ENCODE measurements around the gene MAPK1. TPM values are rescaled to one million over a fixed set of nuclear protein-coding genes. Genes with fewer than 3 reads are reported as not detected.
"Not testable (repeated sequence)": the region's sequence is repeated elsewhere in the genome, so short reads cannot be mapped to it uniquely, and the experiment has no call there.

Gene MAPK1
- total RNA-seq, 1 donor from 2014 or later: 156 TPM

GRCh38 chr22:21745948-21746347 lies 121.5 kb downstream of the MAPK1 start:
- Mint-ChIP-seq H3K36me3 (ENCODE audit: low read depth) (no peaks in the 10 kb centered on the region), H3K9me3 (ENCODE audit: low read depth) (no peaks in the 10 kb centered on the region), H3K27ac (ENCODE audit: unreplicated experiment) (no peak overlapping the region), H3K4me1 (ENCODE audit: low read depth) (no peaks in the 10 kb centered on the region), H3K27me3 (ENCODE audit: low read depth) (no peaks in the 10 kb centered on the region), H3K4me3 (ENCODE audit: unreplicated experiment) (no peak overlapping the region)
- no peak for TF ChIP-seq CTCF (IDR thresholded peaks at IDR 0.05)
- no peak for DNase-seq (ENCODE audit: low spot score)

GRCh38 chr22:21744917-21745316 lies 122.5 kb downstream of the MAPK1 start:
- not testable (repeated sequence) for H3K27me3 Mint-ChIP-seq (ENCODE audit: low read depth); H3K4me3 Mint-ChIP-seq (ENCODE audit: unreplicated experiment); DNase-seq (ENCODE audit: low spot score); H3K4me1 Mint-ChIP-seq (ENCODE audit: low read depth); H3K9me3 Mint-ChIP-seq (ENCODE audit: low read depth); H3K36me3 Mint-ChIP-seq (ENCODE audit: low read depth); H3K27ac Mint-ChIP-seq (ENCODE audit: unreplicated experiment)

GRCh38 chr22:21741790-21742189 lies 125.7 kb downstream of the MAPK1 start:
- H3K4me3 Mint-ChIP-seq (ENCODE audit: unreplicated experiment): no peak overlapping the region
- no peaks in the 10 kb centered on the region for H3K36me3 Mint-ChIP-seq (ENCODE audit: low read depth)
- no peaks in the 10 kb centered on the region for H3K27me3 Mint-ChIP-seq (ENCODE audit: low read depth)
- no peak for DNase-seq (ENCODE audit: low spot score)
- H3K9me3 Mint-ChIP-seq (ENCODE audit: low read depth): no peaks in the 10 kb centered on the region
- H3K4me1 Mint-ChIP-seq (ENCODE audit: low read depth): no peaks in the 10 kb centered on the region
- no peak for TF ChIP-seq CTCF (IDR thresholded peaks at IDR 0.05)
- no peak overlapping the region for H3K27ac Mint-ChIP-seq (ENCODE audit: unreplicated experiment)

GRCh38 chr22:21741059-21741458 lies 126.4 kb downstream of the MAPK1 start:
- H3K9me3 Mint-ChIP-seq (ENCODE audit: low read depth): no peaks in the 10 kb centered on the region
- no peaks in the 10 kb centered on the region for H3K27me3 Mint-ChIP-seq (ENCODE audit: low read depth)
- no peaks in the 10 kb centered on the region for H3K4me1 Mint-ChIP-seq (ENCODE audit: low read depth)
- H3K27ac Mint-ChIP-seq (ENCODE audit: unreplicated experiment): no peak overlapping the region
- no peak for DNase-seq (ENCODE audit: low spot score)
- H3K36me3 Mint-ChIP-seq (ENCODE audit: low read depth): no peaks in the 10 kb centered on the region
- H3K4me3 Mint-ChIP-seq (ENCODE audit: unreplicated experiment): no peak overlapping the region
- no peak for TF ChIP-seq CTCF (IDR thresholded peaks at IDR 0.05)

GRCh38 chr22:21739828-21740377 lies 127.5 kb downstream of the MAPK1 start:
- no peaks in the 10 kb centered on the region for H3K36me3 Mint-ChIP-seq (ENCODE audit: low read depth)
- no peak overlapping the region for H3K4me3 Mint-ChIP-seq (ENCODE audit: unreplicated experiment)
- no peaks in the 10 kb centered on the region for H3K9me3 Mint-ChIP-seq (ENCODE audit: low read depth)
- no peak overlapping the region for H3K27ac Mint-ChIP-seq (ENCODE audit: unreplicated experiment)
- DNase-seq (ENCODE audit: low spot score): no peak
- no peaks in the 10 kb centered on the region for H3K27me3 Mint-ChIP-seq (ENCODE audit: low read depth)
- no peak for TF ChIP-seq CTCF (IDR thresholded peaks at IDR 0.05)
- H3K4me1 Mint-ChIP-seq (ENCODE audit: low read depth): peaks cover 3% of the 10 kb centered on the region

GRCh38 chr22:21738966-21739365 lies 128.5 kb downstream of the MAPK1 start:
- no peak overlapping the region for H3K27ac Mint-ChIP-seq (ENCODE audit: unreplicated experiment)
- H3K27me3 Mint-ChIP-seq (ENCODE audit: low read depth): no peaks in the 10 kb centered on the region
- H3K4me3 Mint-ChIP-seq (ENCODE audit: unreplicated experiment): no peak overlapping the region
- no peaks in the 10 kb centered on the region for H3K36me3 Mint-ChIP-seq (ENCODE audit: low read depth)
- H3K9me3 Mint-ChIP-seq (ENCODE audit: low read depth): no peaks in the 10 kb centered on the region
- peaks cover 8% of the 10 kb centered on the region for H3K4me1 Mint-ChIP-seq (ENCODE audit: low read depth)
- no peak for TF ChIP-seq CTCF (IDR thresholded peaks at IDR 0.05)
- DNase-seq (ENCODE audit: low spot score): no peak
